EL (cell line): ENCODE results near the gene RNH1.

Source experiments
- DNase-seq: peaks from one replicate; pipeline ENCODE4 v3.0.0-alpha.2; 2016

The RNH1 gene

GRCh38 chr11:536841-537621 is 30.0 kb upstream of the RNH1 start, which contains the start of gene LRRC56:
LRRC56 (plus strand) TSS chr11:537527; CDS start chr11:540685, 3,158 bp downstream.
- peak; percentile 86 for DNase-seq

- DNase-seq, result peak; percentile 92
Measured at GRCh38 chr11:535519-536454, 28.7 kb upstream of the RNH1 start, which contains the start of gene HRAS. HRAS (minus strand) TSS chr11:535576.

- no peak for DNase-seq
Measured at GRCh38 chr11:535210-535518, 28.1 kb upstream of the RNH1 start.

GRCh38 chr11:534396-535209 is 27.6 kb upstream of the RNH1 start:
- DNase-seq, result no peak

- DNase-seq, result no peak
Measured at GRCh38 chr11:533586-534395, 26.7 kb upstream of the RNH1 start.

GRCh38 chr11:532986-533585 is 26.0 kb upstream of the RNH1 start:
- DNase-seq, result no peak

GRCh38 chr11:532527-532985 is 25.5 kb upstream of the RNH1 start:
- no peak for DNase-seq

GRCh38 chr11:531919-532526 is 25.0 kb upstream of the RNH1 start:
- no peak for DNase-seq

GRCh38 chr11:530960-531831 is 24.2 kb upstream of the RNH1 start:
- DNase-seq, result no peak

- DNase-seq, result no peak
Measured at GRCh38 chr11:529728-530411, 22.8 kb upstream of the RNH1 start.

- no peak for DNase-seq
Measured at GRCh38 chr11:528815-529727, 22.0 kb upstream of the RNH1 start.

GRCh38 chr11:528166-528814 is 21.2 kb upstream of the RNH1 start:
- no peak for DNase-seq

- no peak for DNase-seq
Measured at GRCh38 chr11:526192-526591, 19.1 kb upstream of the RNH1 start.

- DNase-seq, result no peak
Measured at GRCh38 chr11:521177-521688, 14.2 kb upstream of the RNH1 start.

- no peak for DNase-seq
Measured at GRCh38 chr11:520428-521176, 13.6 kb upstream of the RNH1 start.

- DNase-seq, result peak; percentile 98
Measured at GRCh38 chr11:518463-519202, 11.6 kb upstream of the RNH1 start.
